HepG2 (cell line): ENCODE data around the gene CHPF. TPM values are rescaled to one million over a fixed set of nuclear protein-coding genes. Genes with fewer than 3 reads are reported as not detected.

Experiments
- FOXK1 ChIP-seq: sonication (generic); formaldehyde crosslinking; IDR thresholded peaks from 2 replicates; pipeline ENCODE4 v1.4.0; 2020; ENCODE audit warnings: low read depth, missing genetic modification reagents, borderline replicate concordance
- FOXP4 ChIP-seq: sonication (generic); formaldehyde crosslinking; IDR thresholded peaks from 2 replicates; pipeline ENCODE4 v1.4.0; 2020; ENCODE audit warnings: missing genetic modification reagents
- HIC2 ChIP-seq: sonication (generic); formaldehyde crosslinking; IDR thresholded peaks from 2 replicates; pipeline ENCODE4 v1.9.0; 2022; ENCODE audit warnings: low read depth, missing genetic modification reagents
- KLF6 ChIP-seq: IDR thresholded peaks from 2 replicates; pipeline ENCODE4 v1.8.0; 2016; ENCODE audit warnings: missing biosample characterization, missing genetic modification reagents
- MEF2D ChIP-seq: sonication (generic); formaldehyde crosslinking; IDR thresholded peaks from 2 replicates; pipeline ENCODE4 v1.5.1; 2020; ENCODE audit warnings: mild to moderate bottlenecking, missing genetic modification reagents
- MIER2 ChIP-seq: IDR thresholded peaks from 2 replicates; pipeline ENCODE4 v1.6.1; 2016; ENCODE audit warnings: missing biosample characterization, missing genetic modification reagents
- NRL ChIP-seq: sonication (generic); formaldehyde crosslinking; IDR thresholded peaks from 2 replicates; pipeline ENCODE4 v1.5.0; 2020; ENCODE audit warnings: missing genetic modification reagents, mild to moderate bottlenecking, moderate library complexity, borderline replicate concordance
- PAF1 ChIP-seq: IDR thresholded peaks from 2 replicates; pipeline ENCODE4 v1.6.1; 2016; ENCODE audit warnings: missing genetic modification reagents, missing compliant biosample characterization
- PCBP2 ChIP-seq: fragments of 200-400 bp; formaldehyde crosslinking; optimal IDR thresholded peaks from 2 replicates; pipeline ENCODE3; 2018; ENCODE audit warnings: low read length, low read depth; ENCODE audit not compliant: poor library complexity, severe bottlenecking
- ZBTB14 ChIP-seq: sonication (generic); formaldehyde crosslinking; IDR thresholded peaks from 2 replicates; pipeline ENCODE4 v1.4.0; 2020; ENCODE audit warnings: missing genetic modification reagents
- ZBTB2 ChIP-seq: sonication (generic); formaldehyde crosslinking; IDR thresholded peaks from 2 replicates; pipeline ENCODE4 v1.8.0; 2022; ENCODE audit warnings: low read depth, missing genetic modification reagents
- ZNF350 ChIP-seq: sonication (generic); formaldehyde crosslinking; IDR thresholded peaks from 2 replicates; pipeline ENCODE4 v1.4.0; 2020; ENCODE audit warnings: mild to moderate bottlenecking, low read depth, missing genetic modification reagents, borderline replicate concordance
- ZNF367 ChIP-seq: sonication (generic); formaldehyde crosslinking; IDR thresholded peaks from 2 replicates; pipeline ENCODE4 v1.4.0; 2020; ENCODE audit warnings: missing genetic modification reagents, borderline replicate concordance
- ZNF749 ChIP-seq: sonication (generic); formaldehyde crosslinking; IDR thresholded peaks from 2 replicates; pipeline ENCODE4 v1.8.0; 2022; ENCODE audit warnings: mild to moderate bottlenecking, missing genetic modification reagents, moderate library complexity, borderline replicate concordance
- ZNF788 ChIP-seq: sonication (generic); formaldehyde crosslinking; IDR thresholded peaks from 2 replicates; pipeline ENCODE4 v1.5.0; 2020; ENCODE audit warnings: mild to moderate bottlenecking, missing genetic modification reagents, borderline replicate concordance
- polyA plus RNA-seq, 8 experiments: library from polyadenylated mRNA; depleted of rRNA in 3 of 8; stranded (reverse) in 7 of 8; unstranded in 1 of 8; fragments of >200 nt; fragmentation: Illumina TruSeq in 4 of 8; extraction: Trizol in 4 of 8; gene quantifications; 2 replicates each; pipeline versions ENCODE4 v1.2.1 to v1.2.3, GENCODE V29; 2011 to 2016; ENCODE audit warnings: low read depth in 4 of 8, missing spikeins in 1 of 8, mixed read lengths in 1 of 8; ENCODE audit not compliant: insufficient read depth in 1 of 8
- total RNA-seq, 5 experiments: library from RNA; depleted of rRNA; stranded (reverse); fragments of >200 nt; fragmentation: Illumina TruSeq; extraction: Trizol; gene quantifications; 2 replicates each; pipeline ENCODE4 v1.2.3, GENCODE V29; 2016; ENCODE audit warnings: low read depth in 1 of 5
- TF ChIP-seq, protein P1 (sequence below): IDR thresholded peaks from 2 replicates; pipeline ENCODE4 v1.6.1; 2016; ENCODE audit warnings: low read depth
- TF ChIP-seq, protein P2 (sequence below): sonication (generic); formaldehyde crosslinking; IDR thresholded peaks from 2 replicates; pipeline ENCODE4 v1.4.0; 2020; ENCODE audit warnings: missing genetic modification reagents

The CHPF gene
- total and polyA plus RNA-seq, 2 of the 13 experiments (the other 11 are each of a cell fraction or from before 2014, with no cell fraction given): 79.6 to 111 TPM

DNA sequence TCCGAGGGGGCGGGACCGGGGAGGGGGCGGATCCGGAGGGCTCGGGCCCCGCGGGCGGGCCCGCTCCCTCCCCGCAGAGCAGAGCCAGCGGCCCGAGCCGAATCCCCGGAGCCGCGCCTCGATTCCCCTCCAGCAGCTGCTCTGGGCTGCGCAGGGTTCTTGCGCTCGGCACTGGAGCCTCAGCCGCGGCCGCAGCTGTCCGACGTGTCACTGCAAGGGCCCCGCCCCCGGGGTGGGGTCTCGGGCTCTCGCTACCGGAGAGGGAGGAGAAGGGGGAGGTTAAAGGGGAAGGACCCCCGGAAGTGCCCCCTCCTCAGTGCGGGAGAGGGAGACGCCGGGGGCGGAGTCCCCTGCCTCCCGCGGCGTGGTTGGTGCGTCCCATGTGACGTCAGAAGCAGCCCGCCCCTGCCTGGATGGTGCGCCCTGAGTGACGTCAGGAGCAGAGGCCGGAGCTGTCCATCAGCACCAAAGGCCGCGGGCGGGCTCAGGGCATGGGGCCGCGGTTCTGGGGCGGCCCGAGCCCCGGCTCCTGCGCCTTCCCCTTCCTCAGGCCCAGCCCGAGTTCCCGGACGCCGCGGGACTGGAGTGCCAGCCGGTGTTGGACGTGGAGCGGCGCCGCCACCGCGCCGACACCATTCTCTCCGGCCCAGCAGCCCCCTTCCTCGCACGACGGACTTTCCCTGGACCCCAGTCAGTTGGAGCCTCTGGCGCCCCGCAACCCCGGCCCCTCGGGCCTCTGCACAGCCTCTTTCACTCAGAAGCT is at the start of gene CHPF, which contains the start of gene TMEM198 (continued):
- TF ChIP-seq HIC2 (CRISPR knock-in tag) (no peak; the same call in none of the 2 replicates), FOXK1 (CRISPR knock-in tag) (peak; percentile 85), KLF6 (no peak; the same call in 1 of the 2 replicates), ZNF350 (CRISPR knock-in tag) (peak; percentile 74; the same call in 1 of the 2 replicates), ZNF367 (CRISPR knock-in tag) (peak; percentile 93), MEF2D (CRISPR knock-in tag) (peak; percentile 57), PCBP2 (no peak), ZBTB2 (CRISPR knock-in tag) (peak; percentile 67; the same call in 1 of the 2 replicates), FOXP4 (CRISPR knock-in tag) (peak; percentile 68; the same call in 1 of the 2 replicates), ZNF749 (CRISPR knock-in tag) (peak; percentile 89), PAF1 (CRISPR knock-in tag) (no peak), ZNF788 (CRISPR knock-in tag) (peak; percentile 43; the same call in 1 of the 2 replicates), ZBTB14 (CRISPR knock-in tag) (no peak), MIER2 (peak; percentile 99), NRL (CRISPR knock-in tag) (no peak; the same call in 1 of the 2 replicates)
- TF ChIP-seq, protein P1, sequence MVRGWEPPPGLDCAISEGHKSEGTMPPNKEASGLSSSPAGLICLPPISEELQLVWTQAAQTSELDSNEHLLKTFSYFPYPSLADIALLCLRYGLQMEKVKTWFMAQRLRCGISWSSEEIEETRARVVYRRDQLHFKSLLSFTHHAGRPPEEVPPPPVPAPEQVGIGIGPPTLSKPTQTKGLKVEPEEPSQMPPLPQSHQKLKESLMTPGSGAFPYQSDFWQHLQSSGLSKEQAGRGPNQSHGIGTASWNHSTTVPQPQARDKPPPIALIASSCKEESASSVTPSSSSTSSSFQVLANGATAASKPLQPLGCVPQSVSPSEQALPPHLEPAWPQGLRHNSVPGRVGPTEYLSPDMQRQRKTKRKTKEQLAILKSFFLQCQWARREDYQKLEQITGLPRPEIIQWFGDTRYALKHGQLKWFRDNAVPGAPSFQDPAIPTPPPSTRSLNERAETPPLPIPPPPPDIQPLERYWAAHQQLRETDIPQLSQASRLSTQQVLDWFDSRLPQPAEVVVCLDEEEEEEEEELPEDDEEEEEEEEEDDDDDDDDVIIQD: peak; percentile 42; the same call in 1 of the 2 replicates
- TF ChIP-seq, protein P2, sequence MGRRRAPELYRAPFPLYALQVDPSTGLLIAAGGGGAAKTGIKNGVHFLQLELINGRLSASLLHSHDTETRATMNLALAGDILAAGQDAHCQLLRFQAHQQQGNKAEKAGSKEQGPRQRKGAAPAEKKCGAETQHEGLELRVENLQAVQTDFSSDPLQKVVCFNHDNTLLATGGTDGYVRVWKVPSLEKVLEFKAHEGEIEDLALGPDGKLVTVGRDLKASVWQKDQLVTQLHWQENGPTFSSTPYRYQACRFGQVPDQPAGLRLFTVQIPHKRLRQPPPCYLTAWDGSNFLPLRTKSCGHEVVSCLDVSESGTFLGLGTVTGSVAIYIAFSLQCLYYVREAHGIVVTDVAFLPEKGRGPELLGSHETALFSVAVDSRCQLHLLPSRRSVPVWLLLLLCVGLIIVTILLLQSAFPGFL (CRISPR knock-in tag): 0 out of 2 replicates have a peak, but pooled peaks have one; percentile 48
